NCI-H2107 treated with DMSO at 0.1 percent for 48 hours (cell line): ENCODE results near the gene MIB2.
"Not testable (repeated sequence)": the region's sequence is repeated elsewhere in the genome, so short reads cannot be mapped to it uniquely, and the experiment has no call there.

Source experiments
- DNase-seq: peaks from one replicate; lab custom pipeline; 2025; ENCODE audit not compliant: unreplicated experiment; lab: John Stamatoyannopoulos, UW

The MIB2 gene

GRCh38 chr1:1615256-1616044 is at the start of gene MIB2:
Gene MIB2 (plus strand): TSS chr1:1615500. CDS start chr1:1623453, 7,953 bp downstream.
- no peak for DNase-seq

- no peak for DNase-seq
Observed at GRCh38 chr1:1567152-1567875, 48.0 kb upstream of the MIB2 start.

- DNase-seq: no peak
Observed at GRCh38 chr1:1567891-1568291, 47.4 kb upstream of the MIB2 start.

GRCh38 chr1:1569341-1569740 is 46.0 kb upstream of the MIB2 start:
- DNase-seq: no peak

GRCh38 chr1:1573843-1574720 is 41.2 kb upstream of the MIB2 start:
- DNase-seq: no peak

- DNase-seq: no peak
Observed at GRCh38 chr1:1574721-1575537, 40.4 kb upstream of the MIB2 start, which contains the start of gene SSU72. Gene SSU72 (minus strand): TSS chr1:1574863. CDS start chr1:1574557, 306 bp downstream.

- no peak for DNase-seq
Observed at GRCh38 chr1:1577367-1578011, 37.8 kb upstream of the MIB2 start.

GRCh38 chr1:1578371-1578940 is 36.8 kb upstream of the MIB2 start:
- DNase-seq: no peak

GRCh38 chr1:1582585-1583346 is 32.5 kb upstream of the MIB2 start:
- no peak for DNase-seq

GRCh38 chr1:1583347-1584010 is 31.8 kb upstream of the MIB2 start:
- DNase-seq: no peak

- DNase-seq: no peak
Observed at GRCh38 chr1:1591452-1591851, 23.8 kb upstream of the MIB2 start.

GRCh38 chr1:1593834-1594601 is 21.3 kb upstream of the MIB2 start:
- no peak for DNase-seq

GRCh38 chr1:1594602-1595260 is 20.6 kb upstream of the MIB2 start:
- DNase-seq: no peak

GRCh38 chr1:1595341-1595740 is 20.0 kb upstream of the MIB2 start:
- not testable (repeated sequence) for DNase-seq

- DNase-seq: no peak
Observed at GRCh38 chr1:1596493-1597274, 18.6 kb upstream of the MIB2 start.

GRCh38 chr1:1597275-1597930 is 17.9 kb upstream of the MIB2 start:
- no peak for DNase-seq
